ENCODE measurements around the gene MRPS34.
"Not testable (repeated sequence)": the region's sequence is repeated elsewhere in the genome, so short reads cannot be mapped to it uniquely, and the experiment has no call there.

MRPS34 gene

GRCh38 chr16:1772908-1773702 is at the start of gene MRPS34:
TSS of gene MRPS34 (minus strand) at chr16:1773134. CDS start at chr16:1773119, 15 bp downstream.
- no peak for FAIRE-seq
- peak; percentile 73 for DNase-seq (ENCODE audit: low spot score)

- DNase-seq (ENCODE audit: low spot score): no peak
- FAIRE-seq: no peak
Observed at GRCh38 chr16:1821861-1822611, 49.1 kb upstream of the MRPS34 start.

GRCh38 chr16:1820946-1821290 is 48.0 kb upstream of the MRPS34 start:
- no peak for DNase-seq (ENCODE audit: low spot score)
- FAIRE-seq: no peak

- DNase-seq (ENCODE audit: low spot score) (no peak), FAIRE-seq (no peak)
Observed at GRCh38 chr16:1820096-1820945, 47.4 kb upstream of the MRPS34 start.

GRCh38 chr16:1819611-1820010 is 46.7 kb upstream of the MRPS34 start:
- no peak for FAIRE-seq

GRCh38 chr16:1818873-1819525 is 46.1 kb upstream of the MRPS34 start:
- no peak for DNase-seq (ENCODE audit: low spot score)
- no peak for FAIRE-seq

More at GRCh38 chr16:1819611-1820010, 46.7 kb upstream of the MRPS34 start:
- DNase-seq (ENCODE audit: low spot score): no peak

GRCh38 chr16:1818204-1818872 is 45.4 kb upstream of the MRPS34 start:
- FAIRE-seq: no peak
- DNase-seq (ENCODE audit: low spot score): no peak

GRCh38 chr16:1817716-1818115 is 44.8 kb upstream of the MRPS34 start:
- FAIRE-seq (no peak), DNase-seq (ENCODE audit: low spot score) (no peak)

GRCh38 chr16:1817276-1817589 is 44.3 kb upstream of the MRPS34 start:
- FAIRE-seq (no peak), DNase-seq (ENCODE audit: low spot score) (no peak)

GRCh38 chr16:1816396-1817275 is 43.7 kb upstream of the MRPS34 start:
- no peak for FAIRE-seq

GRCh38 chr16:1815461-1815860 is 42.5 kb upstream of the MRPS34 start:
- no peak for DNase-seq (ENCODE audit: low spot score)
- no peak for FAIRE-seq

More at GRCh38 chr16:1816396-1817275, 43.7 kb upstream of the MRPS34 start:
- DNase-seq (ENCODE audit: low spot score): no peak

GRCh38 chr16:1812732-1813163 is 39.8 kb upstream of the MRPS34 start:
- FAIRE-seq: no peak
- DNase-seq (ENCODE audit: low spot score): peak; percentile 26

GRCh38 chr16:1810536-1810935 is 37.6 kb upstream of the MRPS34 start:
- DNase-seq (ENCODE audit: low spot score) (no peak), FAIRE-seq (no peak)

GRCh38 chr16:1810106-1810505 is 37.2 kb upstream of the MRPS34 start:
- no peak for DNase-seq (ENCODE audit: low spot score)
- no peak for FAIRE-seq

GRCh38 chr16:1809281-1809801 is 36.4 kb upstream of the MRPS34 start:
- FAIRE-seq (no peak), DNase-seq (ENCODE audit: low spot score) (no peak)

- DNase-seq (ENCODE audit: low spot score): no peak
- FAIRE-seq: no peak
Observed at GRCh38 chr16:1808691-1809090, 35.8 kb upstream of the MRPS34 start.

GRCh38 chr16:1807626-1808025 is 34.7 kb upstream of the MRPS34 start:
- no peak for DNase-seq (ENCODE audit: low spot score)
- FAIRE-seq: no peak

- no peak for FAIRE-seq
- DNase-seq (ENCODE audit: low spot score): no peak
Observed at GRCh38 chr16:1800701-1801100, 27.8 kb upstream of the MRPS34 start.

- DNase-seq (ENCODE audit: low spot score); FAIRE-seq: not testable (repeated sequence)
Observed at GRCh38 chr16:1799263-1799662, 26.3 kb upstream of the MRPS34 start.
